ENCODE data around the gene INTS1.
"Not testable (repeated sequence)": the region's sequence is repeated elsewhere in the genome, so short reads cannot be mapped to it uniquely, and the experiment has no call there.

The INTS1 gene

GRCh38 chr7:1531263-1531978 is 27.2 kb upstream of the INTS1 start:
- no peak for DNase-seq

DNA sequence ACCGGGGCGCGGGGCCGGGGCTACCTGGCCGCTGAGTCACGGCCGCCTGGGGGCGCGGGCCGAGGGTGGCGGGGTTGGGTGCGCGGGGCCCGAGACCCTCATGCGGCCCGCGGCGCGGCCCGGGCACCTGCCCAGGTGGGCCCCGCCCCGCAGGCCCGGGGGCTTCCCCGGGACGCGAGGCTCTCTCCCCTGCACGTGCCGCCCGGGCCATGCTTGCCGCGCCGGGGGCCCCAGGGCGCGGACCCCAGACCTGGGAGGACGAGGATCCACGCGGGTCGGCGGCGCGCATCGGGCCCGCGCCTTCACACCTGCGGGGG is 26.7 kb upstream of the INTS1 start:
- no peak for DNase-seq

- DNase-seq, result no peak
Observed at GRCh38 chr7:1529383-1530116, 25.4 kb upstream of the INTS1 start.

DNA sequence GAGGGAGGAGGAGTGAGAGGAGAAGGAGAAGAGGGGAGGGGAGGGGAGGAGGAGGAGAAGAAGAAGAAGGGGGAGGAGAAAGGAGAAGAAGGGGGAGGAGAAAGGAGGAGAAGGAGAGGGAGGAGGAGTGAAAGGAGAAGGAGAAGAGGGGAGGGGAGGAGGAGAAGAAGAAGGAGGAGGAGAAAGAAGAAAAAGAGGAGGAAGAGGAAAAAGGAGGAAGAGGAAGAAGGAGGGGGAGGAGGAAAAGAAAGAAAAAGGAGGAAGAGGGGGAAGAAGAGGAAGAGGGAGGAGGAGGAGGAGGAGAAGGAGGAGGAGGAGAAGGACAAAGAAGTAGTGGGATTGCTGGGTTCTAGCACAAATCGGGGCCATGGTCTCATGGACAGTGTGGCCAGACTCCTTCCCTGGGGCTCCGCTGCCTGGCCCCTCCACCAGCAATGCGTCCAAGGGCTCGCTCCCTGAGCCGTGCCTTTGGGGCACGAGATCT is 22.1 kb upstream of the INTS1 start:
- DNase-seq, result no peak

DNA sequence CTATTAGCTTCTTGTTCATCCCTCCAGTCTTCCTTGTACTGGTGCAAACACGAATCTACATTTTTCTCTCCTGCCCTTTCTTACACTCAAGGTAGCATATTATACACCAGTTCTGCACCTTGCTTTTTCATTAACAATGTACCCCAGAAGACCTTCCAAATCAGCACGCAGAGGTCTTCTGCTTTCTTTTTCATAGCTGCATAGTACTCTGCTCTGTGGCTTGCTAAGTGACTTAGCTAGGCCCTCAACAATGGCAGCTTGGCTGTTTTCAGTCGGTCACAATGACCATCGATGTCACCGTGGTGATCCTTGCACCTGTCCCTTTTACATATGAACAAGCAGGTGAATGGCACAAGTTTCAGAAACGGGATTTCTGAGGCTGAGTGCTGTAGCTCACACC is 21.2 kb upstream of the INTS1 start:
- no peak for DNase-seq

- DNase-seq, result no peak
Observed at GRCh38 chr7:1523844-1524243, 19.7 kb upstream of the INTS1 start.

DNA sequence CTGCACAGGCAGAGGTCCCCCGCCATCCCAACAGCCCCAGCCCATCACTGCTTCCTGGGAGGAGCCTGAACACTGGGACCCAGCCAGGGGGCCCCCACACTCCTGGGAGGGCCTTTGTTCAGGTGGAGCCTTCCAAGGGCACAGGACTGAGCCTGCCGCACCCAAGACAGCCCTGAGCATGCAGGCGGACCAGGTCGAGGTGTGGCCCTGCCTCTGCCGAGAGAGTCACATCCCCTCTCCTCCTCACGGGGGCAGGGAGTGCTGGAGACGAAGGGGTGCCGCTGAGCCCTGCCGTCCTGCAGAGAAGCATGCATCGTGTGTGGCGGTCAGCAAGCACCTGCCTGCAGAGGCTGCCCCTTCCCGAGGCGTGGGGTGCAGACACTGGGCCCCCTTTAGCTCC is 19.0 kb upstream of the INTS1 start:
- DNase-seq, result no peak

- DNase-seq, result no peak
Observed at GRCh38 chr7:1521456-1521855, 17.3 kb upstream of the INTS1 start.

- no peak for DNase-seq
Observed at GRCh38 chr7:1520539-1521234, 16.5 kb upstream of the INTS1 start.

DNA sequence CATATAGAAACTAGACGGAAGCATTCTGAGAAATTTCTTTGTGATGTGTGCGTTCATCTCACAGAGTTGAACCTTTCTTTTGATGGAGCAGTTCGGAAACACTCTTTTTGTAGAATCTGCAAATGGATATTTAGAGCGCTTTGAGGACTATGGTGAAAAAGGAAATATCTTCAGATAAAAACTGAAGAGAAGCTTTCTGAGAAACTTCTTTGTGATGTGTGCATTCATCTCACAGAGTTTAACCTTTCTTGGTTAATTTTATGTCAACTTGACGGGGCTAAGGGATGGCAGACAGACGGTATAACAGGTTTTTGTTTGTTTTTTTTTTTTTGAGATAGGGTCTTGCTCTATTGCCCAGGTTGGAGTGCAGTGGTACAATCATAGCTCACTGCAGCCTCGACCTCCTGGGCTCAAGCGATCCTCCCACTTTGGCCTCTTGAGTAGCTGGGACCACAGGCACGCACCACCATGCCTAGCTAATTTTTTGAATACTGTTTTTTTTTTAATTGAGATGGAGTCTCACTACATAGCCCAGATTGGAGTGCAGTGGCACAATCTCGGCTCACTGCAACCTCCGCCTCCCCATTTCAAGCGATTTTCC is 15.2 kb upstream of the INTS1 start:
- DNase-seq, result not testable (repeated sequence)

DNA sequence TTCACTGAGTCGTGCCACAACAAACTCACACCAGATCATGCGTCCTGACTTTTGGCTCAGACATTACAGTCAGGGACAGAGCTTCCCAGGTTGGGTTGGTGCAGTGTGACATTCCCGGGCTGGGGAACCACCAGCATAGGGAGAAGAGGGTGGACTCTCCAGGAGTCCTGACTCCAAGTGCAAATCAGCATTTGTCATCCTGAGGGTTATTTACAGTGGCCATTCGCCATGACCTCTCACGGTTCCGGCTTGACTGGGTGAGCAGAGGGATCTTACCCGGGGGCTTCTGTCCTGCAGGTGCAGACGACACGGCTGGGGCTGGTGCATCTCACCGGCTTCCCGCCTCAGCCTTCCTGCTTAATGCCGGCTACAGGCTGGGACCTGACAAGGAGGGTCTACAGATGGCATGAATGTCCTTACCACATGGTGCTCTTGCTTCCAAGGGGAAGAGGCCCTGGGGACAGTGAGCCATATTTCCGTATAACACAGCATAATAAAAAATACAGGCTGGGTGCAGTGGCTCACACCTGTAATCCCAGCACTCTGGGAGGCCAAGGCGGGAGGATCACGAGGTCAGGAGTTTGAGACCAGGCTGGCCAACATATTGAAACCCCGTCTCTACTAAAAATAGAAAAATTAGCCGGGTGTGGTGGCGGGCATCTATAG is 12.5 kb upstream of the INTS1 start:
- no peak for DNase-seq

DNA sequence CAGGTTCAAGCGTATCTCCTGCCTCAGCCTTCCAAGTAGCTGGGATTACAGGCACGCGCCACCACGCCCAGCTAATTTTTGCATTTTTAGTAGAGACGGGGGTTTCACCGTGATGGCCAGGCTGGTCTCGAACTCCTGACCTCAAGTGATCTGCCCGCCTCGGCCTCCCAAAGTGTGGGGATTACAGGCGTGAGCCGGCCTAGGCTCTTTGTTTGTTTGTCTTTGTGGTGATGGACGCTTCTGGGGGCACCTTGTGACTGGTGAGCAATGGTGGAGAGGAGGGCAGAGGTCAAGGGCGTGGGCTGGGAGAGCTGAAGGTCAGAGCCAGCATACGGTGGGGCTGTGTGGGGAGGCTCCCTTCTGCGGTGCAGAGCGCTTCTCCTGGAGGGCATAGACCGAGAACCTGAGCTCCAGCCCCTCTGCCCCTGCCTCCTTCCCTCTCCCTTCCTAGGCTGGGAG is 11.3 kb upstream of the INTS1 start:
- not testable (repeated sequence) for DNase-seq

DNA sequence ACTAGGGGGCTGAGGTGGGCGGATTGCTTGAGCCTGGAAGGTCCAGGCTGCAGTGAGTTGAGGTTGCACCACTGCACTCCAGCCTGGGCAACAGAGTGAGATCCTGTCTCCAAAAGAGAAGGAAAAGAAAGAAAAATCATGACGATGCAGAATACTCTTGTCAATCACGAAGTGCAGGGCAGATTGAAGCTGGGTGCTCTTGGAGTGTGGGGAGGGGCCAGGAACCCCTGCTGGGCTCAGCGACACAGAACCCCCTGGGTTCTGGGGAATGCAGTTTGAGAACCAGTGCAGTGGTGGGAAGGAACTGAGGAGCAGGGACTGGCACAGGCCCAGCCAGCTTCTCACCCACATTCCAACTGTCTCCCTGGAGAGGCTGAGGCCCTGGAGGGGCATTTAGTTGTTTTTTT is 10.8 kb upstream of the INTS1 start:
- DNase-seq, result no peak

DNA sequence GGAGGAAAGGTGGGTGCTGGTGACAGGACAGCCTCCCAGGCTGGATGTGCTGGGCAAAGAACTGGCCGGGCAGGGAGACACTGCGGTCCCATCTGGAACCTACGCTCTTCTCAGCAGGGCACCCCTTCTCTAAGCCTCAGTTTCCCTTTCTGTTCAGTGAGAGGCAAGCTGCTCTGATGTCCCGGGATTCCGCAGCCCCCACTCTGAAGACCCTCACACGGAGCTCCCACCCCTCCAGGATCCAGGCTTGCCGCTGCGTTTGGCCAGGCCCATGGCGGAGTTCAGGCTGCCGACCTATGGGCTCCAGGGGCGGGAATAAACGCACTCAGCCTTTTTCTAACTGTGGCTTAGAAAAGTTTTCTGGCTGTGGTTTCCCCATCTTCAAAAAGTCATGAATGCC is 10.2 kb upstream of the INTS1 start:
- no peak for DNase-seq

- no peak for DNase-seq
Observed at GRCh38 chr7:1513657-1514095, 9.5 kb upstream of the INTS1 start.

DNA sequence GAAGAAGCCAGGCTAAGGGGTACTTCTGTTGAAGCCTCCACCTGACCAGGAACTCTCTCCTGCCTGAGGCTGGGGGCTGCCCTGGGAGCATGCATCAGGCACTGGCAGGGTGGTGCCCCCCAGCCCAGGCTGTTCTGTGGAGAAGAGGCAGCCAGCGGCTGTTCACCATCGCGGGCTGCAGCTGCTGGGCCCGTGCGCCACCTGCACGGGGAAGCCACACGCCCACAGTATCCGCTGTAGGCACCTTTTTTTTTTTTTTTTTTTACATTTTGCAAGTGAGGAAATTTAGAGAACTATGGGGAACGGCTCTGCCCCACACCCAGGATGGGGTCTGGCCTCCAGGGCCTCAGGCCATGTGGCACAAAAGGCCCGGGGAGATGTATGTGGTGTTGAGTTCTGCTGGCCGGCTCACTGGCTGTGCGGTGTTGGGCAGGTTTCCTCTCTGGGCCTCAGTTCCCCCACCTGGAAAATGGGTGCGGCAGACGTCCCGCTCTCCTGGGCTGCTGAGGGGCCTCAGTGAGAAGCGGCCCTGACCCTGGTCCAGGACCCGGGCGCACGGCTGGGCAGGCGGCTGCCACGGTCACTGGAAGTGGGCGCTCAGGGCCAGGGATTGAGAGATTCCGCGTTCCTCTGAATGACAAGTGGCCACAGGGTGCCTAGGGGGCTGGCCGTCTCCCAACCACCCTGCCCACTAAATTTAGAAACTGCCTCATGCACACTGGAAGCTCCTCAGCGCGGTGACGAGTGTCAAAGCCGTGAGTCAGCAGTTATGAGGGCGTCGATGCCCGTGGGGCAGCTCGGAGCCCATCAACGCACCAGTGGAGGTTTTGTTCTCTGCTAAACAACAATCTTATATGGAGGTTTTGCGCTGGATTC is 8.8 kb upstream of the INTS1 start:
- DNase-seq, result no peak

DNA sequence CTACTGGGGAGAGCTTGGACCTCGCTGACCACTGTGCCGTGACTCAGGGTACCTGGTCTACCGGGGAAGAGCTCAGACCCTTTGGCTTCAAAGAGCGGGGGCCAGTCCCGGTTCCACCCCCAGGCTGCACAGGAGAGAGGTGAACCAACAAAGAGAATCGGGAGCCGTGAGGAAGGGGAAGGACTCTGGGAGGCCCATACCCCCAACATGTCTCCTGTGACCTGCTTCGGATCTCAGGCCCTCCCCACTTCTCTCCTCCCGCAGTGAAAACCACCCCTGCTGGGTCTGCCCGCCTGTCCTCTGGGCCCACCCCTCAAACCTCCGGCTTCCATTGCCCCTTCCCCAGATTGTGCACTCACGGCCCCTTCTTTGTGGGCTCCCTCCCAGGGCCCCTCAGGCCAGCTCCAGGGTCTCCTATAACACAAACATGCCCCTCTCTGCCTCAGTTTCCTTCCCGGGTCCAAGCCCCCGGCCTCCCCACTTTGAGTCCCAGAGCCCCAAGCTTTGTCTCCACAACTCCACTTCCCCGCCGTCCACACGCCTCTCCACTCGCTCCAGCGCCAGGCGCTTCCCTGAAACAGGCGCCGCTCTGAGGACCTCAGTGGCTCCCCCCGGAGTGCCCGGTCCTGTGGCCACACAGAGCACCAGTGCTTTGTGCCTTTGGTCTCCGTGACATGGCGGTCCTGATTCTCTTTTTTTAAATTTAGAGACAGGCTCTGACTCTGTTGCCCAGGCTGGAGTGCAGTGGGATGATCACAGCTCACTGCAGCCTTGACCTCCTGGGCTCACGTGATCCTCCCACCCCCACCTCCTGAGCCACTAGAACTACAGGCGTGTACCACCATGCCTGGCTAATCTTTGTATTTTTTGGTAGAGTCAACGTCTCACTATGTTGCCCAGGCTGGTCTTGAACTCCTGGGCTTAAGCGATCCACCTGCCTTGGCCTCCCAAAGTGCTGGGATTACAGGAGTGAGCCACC is 7.5 kb upstream of the INTS1 start:
- no peak for DNase-seq

DNA sequence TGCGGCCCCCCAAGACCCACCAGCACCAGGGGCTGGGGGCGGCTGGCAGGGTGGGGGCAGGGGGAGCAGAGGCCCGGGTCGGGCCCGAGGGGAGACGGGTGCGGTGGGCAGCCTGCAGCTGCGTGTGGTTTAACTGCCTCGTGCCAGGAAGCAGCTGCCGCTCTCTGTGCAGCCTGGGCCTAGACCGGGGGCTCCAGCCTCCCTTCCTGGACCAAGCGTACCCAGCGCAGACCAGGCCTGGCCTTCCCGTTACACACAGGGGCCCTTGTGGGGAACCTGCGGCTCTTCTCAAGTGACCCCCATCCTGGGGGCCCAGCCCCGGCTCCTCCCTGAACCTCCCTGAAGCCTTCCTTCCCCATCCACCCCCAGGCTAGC is 6.6 kb upstream of the INTS1 start:
- DNase-seq, result no peak

DNA sequence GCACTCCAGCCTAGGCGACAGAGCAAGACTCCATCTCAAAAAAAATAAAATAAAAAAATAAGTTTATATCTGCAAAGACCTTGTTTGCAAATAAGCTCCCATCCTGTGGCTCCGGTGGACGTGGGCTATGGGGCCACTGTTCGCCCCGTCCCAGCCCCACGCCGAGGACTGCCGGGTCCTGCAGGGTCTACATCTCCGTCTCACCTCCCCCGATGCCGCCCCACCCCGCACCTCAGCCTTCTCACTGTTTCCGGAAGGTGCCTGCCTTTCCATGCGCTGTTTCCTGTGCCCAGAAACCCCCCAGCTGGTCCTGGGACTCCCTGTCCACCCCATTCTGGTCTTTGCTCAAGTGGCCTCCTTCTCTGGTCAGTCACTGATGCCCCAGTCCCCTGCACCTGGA is 5.0 kb upstream of the INTS1 start:
- DNase-seq, result no peak

DNA sequence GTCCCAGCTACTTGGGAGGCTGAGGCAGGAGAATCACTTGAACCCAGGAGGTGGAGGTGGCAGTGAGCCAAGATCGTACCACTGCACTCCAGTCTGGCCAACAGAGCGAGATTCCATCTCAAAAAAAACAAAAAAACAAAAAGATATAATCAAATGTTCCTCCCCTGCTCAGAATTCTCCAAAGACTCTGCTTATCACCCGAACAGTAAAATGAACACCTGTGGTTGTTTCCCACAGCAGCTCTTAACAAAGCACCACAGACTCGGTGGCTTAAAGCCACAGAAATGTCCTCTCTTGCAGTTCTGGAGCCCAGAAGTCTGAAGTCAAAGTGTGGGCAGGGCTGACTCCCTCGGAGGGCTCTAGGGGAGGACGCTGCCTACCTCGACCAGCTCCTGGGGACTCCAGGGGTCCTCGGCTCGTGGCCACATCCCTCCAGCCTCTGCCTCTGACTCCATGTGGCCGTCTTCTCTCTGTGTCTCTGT is 4.1 kb upstream of the INTS1 start:
- DNase-seq, result no peak
